HEK293 (cell line): ENCODE measurements around the gene OR2B6.

ENCODE experiments used
- CTCF ChIA-PET: fragments of 350-600 bp; formaldehyde crosslinking; extraction: SDS; loops from one replicate; lab custom pipeline; 2021; ENCODE audit warnings: antibody characterized with exemption; lab: Yijun Ruan, JAX
- POLR2A ChIA-PET: fragments of 300-600 bp; formaldehyde crosslinking; extraction: SDS; loops from one replicate; lab custom pipeline; 2020; ENCODE audit warnings: antibody characterized with exemption, inconsistent platforms; lab: Yijun Ruan, JAX
- H3K27ac ChIP-seq: fragments of 200-500 bp; sonication (Bioruptor generic); 2 replicates; pipeline ENCODE4 v1.5.1; 2014; ENCODE audit warnings: low read depth, low read length, control low read depth, inconsistent platforms; ENCODE audit errors: extremely low read depth
- H3K36me3 ChIP-seq, 2 experiments: fragments of 200-500 bp in 1 of 2; sonication (Bioruptor generic) in 1 of 2; 1 replicate in 1 of 2; 2 replicates in 1 of 2; pipeline ENCODE4 v1.5.1; 2014 to 2017; ENCODE audit warnings: inconsistent platforms in 2 of 2, low read length in 2 of 2; ENCODE audit not compliant: control insufficient read depth in 2 of 2, insufficient read depth in 1 of 2
- H3K4me1 ChIP-seq: fragments of 200-500 bp; sonication (Bioruptor generic); 2 replicates; pipeline ENCODE4 v1.5.1; 2014; ENCODE audit warnings: mild to moderate bottlenecking, low read length, inconsistent platforms; ENCODE audit not compliant: control insufficient read depth, insufficient read depth
- H3K4me3 ChIP-seq: 2 replicates; pipeline ENCODE4 v1.5.1; 2011; ENCODE audit warnings: low read depth, mild to moderate bottlenecking, control low read depth, low read length, moderate library complexity
- H3K9me3 ChIP-seq: fragments of 200-500 bp; sonication (Bioruptor generic); 2 replicates; pipeline ENCODE4 v1.5.1; 2014; ENCODE audit warnings: low read depth, low read length, inconsistent platforms; ENCODE audit not compliant: control insufficient read depth, insufficient read depth
- GLIS1 ChIP-seq: fragments of 450-650 bp; formaldehyde crosslinking; IDR thresholded peaks from 2 replicates; pipeline ENCODE4 v1.5.1; 2016; ENCODE audit warnings: missing biosample characterization, missing genetic modification characterization
- GLIS2 ChIP-seq: fragments of 450-650 bp; formaldehyde crosslinking; IDR thresholded peaks from 2 replicates; pipeline ENCODE4 v1.5.1; 2016; ENCODE audit warnings: missing biosample characterization, missing genetic modification characterization
- PBX3 ChIP-seq: sonication (generic); formaldehyde crosslinking; IDR thresholded peaks from 2 replicates; pipeline ENCODE4 v1.8.1; 2022; ENCODE audit warnings: mild to moderate bottlenecking, moderate library complexity, missing genetic modification reagents
- PRDM1 ChIP-seq: fragments of 450-650 bp; formaldehyde crosslinking; IDR thresholded peaks from 2 replicates; pipeline ENCODE4; 2016; ENCODE audit warnings: missing biosample characterization, missing genetic modification characterization
- SETDB1 ChIP-seq: IDR thresholded peaks from one replicate; pipeline ENCODE4 v1.6.1; 2017; ENCODE audit warnings: mild to moderate bottlenecking, low read length, moderate library complexity, mixed read lengths; ENCODE audit not compliant: insufficient read length
- TSHZ1 ChIP-seq: fragments of 450-650 bp; formaldehyde crosslinking; IDR thresholded peaks from 2 replicates; pipeline ENCODE4 v1.5.1; 2016; ENCODE audit warnings: missing biosample characterization, missing genetic modification characterization, borderline replicate concordance
- ZNF19 ChIP-seq: fragments of 450-650 bp; formaldehyde crosslinking; IDR thresholded peaks from 2 replicates; pipeline ENCODE4; 2016; ENCODE audit warnings: missing biosample characterization, missing genetic modification characterization, low read depth
- ZNF324 ChIP-seq: fragments of 450-650 bp; formaldehyde crosslinking; IDR thresholded peaks from 2 replicates; pipeline ENCODE4 v1.5.1; 2016; ENCODE audit warnings: missing biosample characterization, missing genetic modification characterization
- ZNF350 ChIP-seq: fragments of 450-650 bp; formaldehyde crosslinking; IDR thresholded peaks from 2 replicates; pipeline ENCODE4 v1.5.0; 2017; ENCODE audit warnings: missing biosample characterization, mild to moderate bottlenecking, missing genetic modification characterization
- ZNF449 ChIP-seq: fragments of 450-650 bp; formaldehyde crosslinking; IDR thresholded peaks from 2 replicates; pipeline ENCODE4 v1.5.1; 2017; ENCODE audit warnings: missing biosample characterization, mild to moderate bottlenecking, missing genetic modification characterization, moderate library complexity
- ZNF600 ChIP-seq: fragments of 450-650 bp; formaldehyde crosslinking; IDR thresholded peaks from 2 replicates; pipeline ENCODE4 v1.5.1; 2016; ENCODE audit warnings: missing biosample characterization, missing genetic modification characterization
- ZNF610 ChIP-seq: fragments of 450-650 bp; formaldehyde crosslinking; IDR thresholded peaks from 2 replicates; pipeline ENCODE4 v1.5.1; 2016; ENCODE audit warnings: missing biosample characterization, missing genetic modification characterization, borderline replicate concordance
- ZNF658 ChIP-seq: fragments of 450-650 bp; formaldehyde crosslinking; IDR thresholded peaks from 2 replicates; pipeline ENCODE4; 2016; ENCODE audit warnings: missing biosample characterization, missing genetic modification characterization
- ZNF768 ChIP-seq: fragments of 450-650 bp; formaldehyde crosslinking; IDR thresholded peaks from 2 replicates; pipeline ENCODE4 v1.5.1; 2018; ENCODE audit warnings: missing biosample characterization, mild to moderate bottlenecking, missing genetic modification characterization
- ZSCAN30 ChIP-seq: fragments of 450-650 bp; IDR thresholded peaks from 2 replicates; pipeline ENCODE4 v1.5.1; 2018; ENCODE audit warnings: missing biosample characterization, mild to moderate bottlenecking, missing genetic modification characterization, moderate library complexity
- TF ChIP-seq, protein P1 (sequence below): fragments of 450-650 bp; formaldehyde crosslinking; conservative IDR thresholded peaks from 2 replicates; pipeline ENCODE4 v1.5.1; 2016; ENCODE audit warnings: low read depth, missing biosample characterization, missing genetic modification characterization

The OR2B6 gene

GRCh38 chr6:28001351-28001750 lies 44.3 kb downstream of the OR2B6 start:
- TF ChIP-seq ZSCAN30 (no peak), TSHZ1 (tag by site-specific recombination) (no peak), SETDB1 (no peak), ZNF610 (tag by site-specific recombination) (no peak), ZNF324 (tag by site-specific recombination) (no peak), ZNF19 (tag by site-specific recombination) (no peak), GLIS2 (tag by site-specific recombination) (no peak), ZNF600 (tag by site-specific recombination) (no peak), ZNF768 (tag by site-specific recombination) (no peak), PBX3 (no peak), ZNF449 (tag by site-specific recombination) (no peak), GLIS1 (tag by site-specific recombination) (no peak), PRDM1 (tag by site-specific recombination) (no peak), ZNF350 (no peak), ZNF658 (tag by site-specific recombination) (no peak)
- TF ChIP-seq, protein P1, sequence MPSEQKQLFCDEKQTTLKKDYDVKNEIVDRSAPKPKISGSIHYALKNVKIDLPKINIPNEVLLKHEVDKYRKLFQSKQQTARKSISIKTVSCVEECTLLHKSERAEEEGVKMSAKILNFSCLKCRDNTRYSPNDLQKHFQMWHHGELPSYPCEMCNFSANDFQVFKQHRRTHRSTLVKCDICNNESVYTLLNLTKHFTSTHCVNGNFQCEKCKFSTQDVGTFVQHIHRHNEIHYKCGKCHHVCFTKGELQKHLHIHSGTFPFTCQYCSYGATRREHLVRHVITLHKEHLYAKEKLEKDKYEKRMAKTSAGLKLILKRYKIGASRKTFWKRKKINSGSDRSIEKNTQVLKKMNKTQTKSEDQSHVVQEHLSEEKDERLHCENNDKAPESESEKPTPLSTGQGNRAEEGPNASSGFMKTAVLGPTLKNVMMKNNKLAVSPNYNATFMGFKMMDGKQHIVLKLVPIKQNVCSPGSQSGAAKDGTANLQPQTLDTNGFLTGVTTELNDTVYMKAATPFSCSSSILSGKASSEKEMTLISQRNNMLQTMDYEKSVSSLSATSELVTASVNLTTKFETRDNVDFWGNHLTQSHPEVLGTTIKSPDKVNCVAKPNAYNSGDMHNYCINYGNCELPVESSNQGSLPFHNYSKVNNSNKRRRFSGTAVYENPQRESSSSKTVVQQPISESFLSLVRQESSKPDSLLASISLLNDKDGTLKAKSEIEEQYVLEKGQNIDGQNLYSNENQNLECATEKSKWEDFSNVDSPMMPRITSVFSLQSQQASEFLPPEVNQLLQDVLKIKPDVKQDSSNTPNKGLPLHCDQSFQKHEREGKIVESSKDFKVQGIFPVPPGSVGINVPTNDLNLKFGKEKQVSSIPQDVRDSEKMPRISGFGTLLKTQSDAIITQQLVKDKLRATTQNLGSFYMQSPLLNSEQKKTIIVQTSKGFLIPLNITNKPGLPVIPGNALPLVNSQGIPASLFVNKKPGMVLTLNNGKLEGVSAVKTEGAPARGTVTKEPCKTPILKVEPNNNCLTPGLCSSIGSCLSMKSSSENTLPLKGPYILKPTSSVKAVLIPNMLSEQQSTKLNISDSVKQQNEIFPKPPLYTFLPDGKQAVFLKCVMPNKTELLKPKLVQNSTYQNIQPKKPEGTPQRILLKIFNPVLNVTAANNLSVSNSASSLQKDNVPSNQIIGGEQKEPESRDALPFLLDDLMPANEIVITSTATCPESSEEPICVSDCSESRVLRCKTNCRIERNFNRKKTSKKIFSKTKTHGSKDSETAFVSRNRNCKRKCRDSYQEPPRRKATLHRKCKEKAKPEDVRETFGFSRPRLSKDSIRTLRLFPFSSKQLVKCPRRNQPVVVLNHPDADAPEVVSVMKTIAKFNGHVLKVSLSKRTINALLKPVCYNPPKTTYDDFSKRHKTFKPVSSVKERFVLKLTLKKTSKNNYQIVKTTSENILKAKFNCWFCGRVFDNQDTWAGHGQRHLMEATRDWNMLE = no peak
- Histone ChIP-seq H3K4me3 (no peak overlapping the region), H3K9me3 (no peaks in the 10 kb centered on the region), H3K4me1 (no peaks in the 10 kb centered on the region), H3K36me3 (no peaks in the 10 kb centered on the region), H3K27ac (no peak overlapping the region)
- ChIA-PET CTCF (interaction anchor here (1.2 kb wide), 1 partner anchor 18 kb away, joined by 3 read pairs; no protein-coding TSS in a partner anchor), POLR2A (no interaction called here)
